EL (cell line): Measurements from ENCODE around the gene TAOK1.
A peak's percentile ranks its signal among the peaks of the same experiment; 100 is the strongest.
"Not testable (repeated sequence)": the region's sequence is repeated elsewhere in the genome, so short reads cannot be mapped to it uniquely, and the experiment has no call there.

Experiments used
- DNase-seq: peaks from one replicate; pipeline ENCODE4 v3.0.0-alpha.2; 2016

Gene TAOK1

DNA sequence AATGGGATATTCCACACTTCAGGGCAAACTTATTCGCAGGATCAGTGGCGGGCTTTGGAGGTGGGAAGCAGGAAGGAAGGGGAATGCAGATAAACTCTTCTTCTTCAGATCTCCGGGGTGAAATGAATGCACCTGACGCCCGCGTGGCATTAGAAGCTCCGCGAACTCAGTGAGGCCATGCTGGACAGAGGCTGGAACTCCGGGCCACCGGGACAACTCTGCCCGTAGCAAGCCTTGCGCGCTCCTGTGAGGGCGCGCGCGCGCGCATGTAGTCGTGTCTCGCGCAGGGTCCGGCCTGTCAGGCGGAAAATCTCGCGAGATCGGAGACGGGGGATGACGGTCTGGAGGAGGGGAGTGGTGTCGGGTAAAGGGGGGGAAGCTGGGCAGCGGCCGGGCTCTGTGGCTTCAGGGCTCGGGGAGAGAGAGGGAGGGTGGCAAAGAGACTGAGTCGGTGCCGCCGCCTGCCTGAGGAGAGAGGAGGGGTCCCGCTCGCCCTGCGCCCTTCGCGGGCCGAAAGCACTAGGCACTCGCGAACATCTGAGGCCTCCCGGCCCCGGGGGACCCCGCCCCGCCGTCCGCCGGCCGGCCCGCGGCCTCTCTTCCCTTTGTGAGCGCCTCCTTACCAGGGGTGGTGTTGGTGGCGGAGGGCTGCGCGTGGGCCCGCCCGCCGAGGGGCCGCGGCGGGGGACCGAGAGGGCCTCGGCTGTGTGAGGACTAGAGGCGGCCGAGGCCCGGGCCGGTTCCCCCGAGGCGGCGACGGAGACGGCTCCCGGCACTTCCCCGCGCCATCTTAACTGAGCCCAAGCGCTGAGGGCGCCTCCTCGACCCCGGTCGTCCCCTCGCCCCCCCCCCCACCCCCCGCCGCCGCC is at the start of gene TAOK1:
Gene TAOK1, plus strand, starts transcription at position 382 of the 869 bp plus-strand sequence. CDS start 61,186 bp downstream, outside the sequence.
- DNase-seq: peak; percentile 98

DNA sequence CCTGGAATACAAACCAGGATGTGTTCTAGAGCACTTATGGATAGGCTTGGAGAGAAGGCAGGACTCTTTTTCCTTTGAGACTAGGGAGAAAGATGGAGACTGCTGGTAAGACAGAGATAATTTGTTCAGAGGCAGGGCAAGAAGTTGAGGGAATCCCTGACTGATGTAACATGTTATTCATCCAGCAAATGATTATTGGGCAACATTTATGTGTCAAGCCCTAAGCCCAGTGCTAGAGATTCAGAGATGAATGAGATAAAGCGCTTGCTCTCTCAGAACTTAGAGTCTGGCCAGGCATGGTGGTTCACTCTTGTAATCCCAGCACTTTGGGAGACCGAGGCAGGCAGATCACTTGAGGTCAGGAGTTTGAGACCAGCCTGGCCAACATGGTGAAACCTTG is 48.4 kb upstream of the TAOK1 start:
- peak; percentile 32 for DNase-seq

DNA sequence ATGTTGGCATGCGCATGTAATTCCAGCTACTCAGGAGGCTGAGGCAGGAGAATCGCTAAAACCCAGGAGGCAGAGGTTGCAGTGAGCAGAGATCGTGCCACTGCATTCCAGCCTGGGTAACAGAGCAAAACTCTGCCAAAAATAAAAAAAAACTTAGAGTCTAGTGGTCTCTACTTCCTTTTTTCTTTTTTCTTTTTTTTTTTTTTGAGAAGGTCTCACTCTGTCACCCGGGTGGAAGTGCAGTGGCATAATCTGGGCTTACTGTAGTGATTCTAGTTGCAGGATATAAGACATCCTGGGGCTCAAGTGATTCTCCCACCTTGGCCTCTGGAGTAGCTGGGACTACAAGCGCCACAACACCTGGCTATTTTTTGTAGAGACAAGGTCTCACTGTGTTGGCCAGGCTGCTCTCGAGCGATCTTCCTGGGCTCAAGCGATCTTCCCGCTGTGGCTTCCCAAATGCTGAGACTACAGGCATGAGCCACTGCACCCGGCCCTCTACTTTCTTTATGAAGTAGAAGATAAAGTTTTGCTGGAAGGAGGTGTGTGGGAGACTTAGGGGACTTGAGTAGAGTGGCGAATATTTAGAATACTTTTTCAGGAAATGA is 47.9 kb upstream of the TAOK1 start:
- no peak for DNase-seq

DNA sequence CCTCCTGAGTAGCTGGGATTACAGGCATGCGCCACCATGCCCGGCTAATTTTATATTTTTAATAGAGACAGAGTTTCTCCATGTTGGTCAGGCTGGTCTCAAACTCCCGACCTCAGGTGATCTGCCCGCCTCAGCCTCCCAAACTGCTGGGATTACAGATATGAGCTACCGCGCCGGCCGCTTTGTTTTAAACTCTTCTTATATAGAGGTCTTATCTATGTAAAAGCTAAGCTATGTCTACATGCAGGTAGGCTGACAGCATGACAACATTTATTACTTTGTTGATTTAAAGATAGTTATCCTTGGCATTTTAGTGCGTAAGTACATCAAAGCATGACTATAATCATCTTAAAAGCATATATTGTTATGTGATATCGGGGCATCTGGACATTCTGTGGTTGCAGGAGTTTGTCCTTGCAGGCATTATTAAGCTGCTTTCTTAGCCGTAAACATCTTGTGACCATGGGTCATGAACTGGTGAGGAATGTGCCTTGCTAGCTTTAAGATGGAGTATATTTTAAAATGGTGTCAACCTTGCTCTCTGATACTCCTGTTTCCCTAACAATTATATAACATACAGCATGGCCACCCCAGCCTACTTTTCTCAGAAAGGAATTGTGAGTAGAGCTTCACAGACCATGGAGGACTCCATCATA is 45.8 kb upstream of the TAOK1 start:
- DNase-seq: no peak

DNA sequence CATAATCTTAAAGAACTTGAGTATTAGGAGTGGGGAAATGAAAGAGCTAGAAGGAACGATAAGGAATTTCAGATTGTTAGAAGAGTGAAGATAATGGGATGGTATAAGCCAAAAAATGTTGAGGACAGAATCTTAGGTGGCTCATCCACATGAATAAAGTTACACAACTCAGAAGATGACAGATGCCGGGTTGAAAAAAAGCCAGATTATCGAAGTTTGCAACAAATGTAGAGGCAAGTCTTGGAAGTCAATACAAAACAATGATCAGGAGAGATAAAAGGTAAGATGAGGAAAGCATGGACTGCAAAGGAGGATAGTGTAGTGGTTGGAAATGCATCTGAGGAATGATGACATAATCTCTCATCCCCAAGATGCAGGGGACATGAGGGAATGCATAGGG is 45.1 kb upstream of the TAOK1 start:
- no peak for DNase-seq

DNA sequence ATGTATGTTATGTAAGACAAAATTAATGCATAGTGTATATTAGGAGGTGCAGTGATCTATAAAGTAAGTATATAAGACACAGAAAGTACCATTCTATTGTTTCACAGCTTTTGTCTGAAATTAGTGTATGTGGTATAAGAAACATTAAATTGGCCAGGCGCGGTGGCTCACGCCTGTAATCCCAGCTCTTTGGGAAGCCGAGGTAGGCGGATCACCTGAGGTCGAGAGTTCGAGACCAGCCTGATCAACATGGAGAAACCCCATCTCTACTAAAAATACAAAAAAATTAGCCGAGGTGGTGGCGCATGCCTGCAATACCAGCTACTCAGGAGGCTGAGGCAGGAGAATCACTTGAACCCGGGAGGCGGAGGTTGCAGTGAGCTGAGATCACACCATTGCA is 44.7 kb upstream of the TAOK1 start:
- not testable (repeated sequence) for DNase-seq

DNA sequence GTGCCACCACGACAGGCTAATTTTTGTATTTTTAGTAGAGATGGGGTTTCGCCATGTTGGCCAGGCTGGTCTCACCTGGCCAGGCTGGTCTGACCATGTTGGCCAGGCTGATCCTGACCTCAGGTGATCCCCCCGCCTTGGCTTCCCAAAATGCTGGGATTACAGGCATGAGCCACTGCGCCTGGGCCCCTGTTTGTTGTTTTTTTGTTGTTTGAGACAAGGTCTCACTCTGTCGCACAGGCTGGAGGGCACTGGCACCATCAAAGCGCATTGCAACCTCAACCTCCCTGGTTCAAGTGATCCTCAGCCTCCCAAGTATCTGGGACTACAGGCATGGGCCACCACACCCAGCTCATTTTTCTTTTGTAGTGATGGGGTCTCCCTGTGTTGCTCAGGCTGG is 43.7 kb upstream of the TAOK1 start:
- DNase-seq: no peak

DNA sequence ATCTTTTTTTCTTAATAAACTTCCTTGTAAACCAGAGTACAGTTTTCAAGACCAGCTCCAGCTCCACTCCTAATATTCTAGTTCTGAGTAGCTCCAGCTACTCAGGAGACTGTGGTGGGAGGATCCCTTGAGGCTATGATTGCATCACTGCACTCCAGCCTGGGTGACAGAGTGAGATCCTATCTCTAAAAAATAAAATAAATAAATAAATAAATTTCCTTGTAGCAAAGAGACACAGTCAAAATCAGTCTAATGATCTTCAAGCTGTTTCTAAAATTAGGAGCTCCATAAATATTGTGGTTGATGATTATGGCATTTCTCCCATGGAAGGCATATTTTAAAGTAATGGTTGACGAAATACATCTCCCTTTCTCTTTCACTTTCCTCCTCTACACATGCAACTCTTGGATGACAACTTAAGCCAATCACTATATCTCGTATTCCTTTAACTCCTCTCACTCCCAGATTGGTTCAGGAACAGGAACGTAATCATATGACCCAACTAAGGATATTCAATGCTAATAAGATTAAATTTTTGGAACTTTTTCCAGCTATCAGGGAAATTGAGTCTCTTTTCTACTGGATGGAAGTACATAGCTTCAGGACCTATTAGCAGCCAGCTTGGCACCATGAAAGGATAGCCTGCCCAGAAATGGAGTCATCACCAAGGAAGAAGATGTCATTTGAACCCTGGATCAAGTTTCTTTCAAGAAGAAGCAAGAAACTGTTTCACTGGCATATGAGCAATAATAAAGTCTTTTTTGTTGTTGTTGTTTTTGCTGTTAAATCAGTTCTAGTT is 42.1 kb upstream of the TAOK1 start:
- DNase-seq: peak; percentile 76

DNA sequence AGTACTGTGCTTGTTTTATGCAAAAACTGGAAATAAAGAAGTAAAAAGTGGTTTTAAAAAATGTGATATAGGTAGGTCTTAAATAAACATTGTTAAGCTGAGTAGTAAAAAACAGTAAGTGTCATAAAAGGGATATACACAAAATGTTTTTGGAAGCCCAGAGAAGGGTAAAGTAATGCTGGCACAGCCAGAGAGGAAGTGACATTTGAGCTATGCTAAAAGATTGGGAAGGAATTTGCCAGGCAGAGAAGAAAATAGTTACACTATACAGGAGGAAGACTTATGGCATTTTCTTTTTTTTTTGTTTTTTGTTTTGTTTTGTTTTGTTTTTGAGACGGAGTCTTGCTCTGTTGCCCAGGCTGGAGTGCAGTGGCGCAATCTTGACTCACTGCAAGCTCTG is 40.8 kb upstream of the TAOK1 start:
- no peak for DNase-seq

DNA sequence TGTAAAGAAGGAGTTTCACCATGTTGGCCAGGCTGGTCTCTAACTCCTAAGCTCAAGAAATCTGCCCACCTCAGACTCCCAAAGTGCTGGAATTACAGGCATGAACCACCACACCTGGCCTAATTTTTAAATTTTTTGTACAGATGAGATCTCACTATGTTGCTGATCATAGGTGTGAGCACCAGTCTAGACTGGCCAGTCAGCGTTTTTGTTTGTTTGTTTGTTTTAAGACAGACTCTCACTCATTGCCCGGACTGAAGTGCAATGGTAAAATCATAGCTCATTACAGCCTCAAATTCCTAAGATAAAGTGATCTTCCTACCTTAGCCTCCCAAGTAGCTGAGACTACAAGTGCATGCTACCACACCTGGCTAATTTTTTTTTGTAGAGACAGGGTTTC is 38.0 kb upstream of the TAOK1 start:
- DNase-seq: no peak

DNA sequence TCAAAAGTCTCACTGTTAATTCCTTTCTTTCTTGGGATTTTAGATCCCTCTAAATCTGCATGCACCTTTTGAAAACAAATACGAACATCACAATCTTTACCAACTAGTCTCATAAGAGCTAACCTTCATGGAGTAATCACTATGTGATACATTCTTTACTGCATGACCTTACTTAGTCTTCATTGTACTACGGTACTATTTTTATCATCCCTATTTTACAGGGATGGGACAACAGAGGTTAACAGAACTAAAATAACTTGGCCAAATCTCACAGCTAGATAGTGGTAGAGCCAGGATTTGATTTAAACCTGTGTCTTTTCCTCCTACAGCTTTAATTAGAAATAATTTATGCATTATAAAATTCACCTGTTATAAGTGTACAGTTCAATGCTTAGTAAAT is 32.9 kb upstream of the TAOK1 start:
- DNase-seq: no peak

DNA sequence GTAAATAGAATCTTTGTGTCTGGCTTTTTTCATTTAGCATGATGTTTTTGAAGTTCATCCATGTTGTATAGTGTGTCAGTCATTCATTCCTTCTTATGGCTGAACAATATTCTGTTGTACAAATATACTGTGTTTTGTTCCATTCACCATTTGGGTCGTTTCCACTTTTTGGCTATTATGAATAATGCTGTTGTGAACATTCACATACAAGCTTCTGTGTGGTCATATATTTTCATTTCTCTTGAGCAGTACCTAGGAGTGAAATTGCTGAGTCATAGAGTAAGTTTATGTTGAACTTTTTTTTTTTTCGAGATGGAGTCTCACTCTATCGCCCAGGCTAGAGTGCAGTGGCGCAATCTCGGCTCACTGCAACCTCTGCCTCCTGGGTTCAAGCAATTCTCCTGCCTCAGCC is 32.3 kb upstream of the TAOK1 start:
- DNase-seq: no peak

DNA sequence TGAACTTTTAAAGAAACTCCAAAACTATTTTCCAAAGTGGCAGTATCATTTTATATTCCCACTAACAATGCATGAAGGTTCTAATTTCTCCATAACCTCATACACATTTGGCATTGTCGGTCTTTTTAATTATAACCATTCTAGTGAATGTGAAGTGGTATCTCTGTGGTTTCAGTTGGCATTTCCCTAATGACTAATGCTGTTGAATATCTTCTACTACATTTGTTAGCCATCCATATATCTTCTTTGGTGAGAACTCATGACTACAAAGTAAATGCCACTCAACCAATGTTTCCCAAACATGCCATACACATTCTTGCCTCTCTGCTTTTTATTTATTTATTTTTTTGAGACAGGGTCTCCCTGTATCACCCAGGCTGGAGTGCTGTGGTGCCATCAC is 31.7 kb upstream of the TAOK1 start:
- peak; percentile 30 for DNase-seq

DNA sequence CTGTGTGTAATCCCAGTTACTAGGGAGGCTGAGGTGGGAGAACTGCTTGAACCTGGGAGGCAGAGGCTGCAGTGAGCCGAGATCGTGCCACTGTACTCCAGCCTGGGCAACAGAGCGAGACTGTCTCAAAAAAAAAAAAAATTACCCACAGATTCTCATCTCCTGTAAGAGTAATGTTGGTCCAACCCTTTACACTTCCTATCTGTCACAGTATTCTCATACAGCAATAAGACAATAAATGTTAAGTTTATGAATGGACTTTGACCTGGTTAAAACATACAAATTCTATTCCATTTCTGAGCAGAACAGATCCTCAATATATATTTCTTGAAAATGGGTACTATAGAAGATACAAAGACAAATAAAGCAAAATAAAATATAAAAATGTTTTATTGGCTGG is 30.4 kb upstream of the TAOK1 start:
- no peak for DNase-seq

DNA sequence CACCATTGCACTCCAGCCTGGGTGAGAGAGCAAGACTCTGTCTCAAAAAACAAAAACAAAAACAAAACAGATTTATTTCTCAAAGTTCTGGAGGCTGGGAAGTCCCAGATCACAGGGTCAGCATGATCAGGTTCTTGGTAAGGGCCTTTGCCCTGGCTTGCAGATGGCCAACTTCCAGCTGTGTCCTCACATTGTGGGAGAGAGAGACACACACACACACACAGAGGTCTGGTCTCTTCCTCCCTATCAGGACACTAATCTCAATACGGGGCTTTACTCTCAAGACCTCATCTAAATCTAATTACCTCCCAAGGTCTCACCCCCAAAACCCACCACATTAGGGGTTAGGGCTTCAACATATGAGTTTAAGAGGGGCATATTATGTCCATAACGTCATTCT is 26.4 kb upstream of the TAOK1 start:
- DNase-seq: no peak

DNA sequence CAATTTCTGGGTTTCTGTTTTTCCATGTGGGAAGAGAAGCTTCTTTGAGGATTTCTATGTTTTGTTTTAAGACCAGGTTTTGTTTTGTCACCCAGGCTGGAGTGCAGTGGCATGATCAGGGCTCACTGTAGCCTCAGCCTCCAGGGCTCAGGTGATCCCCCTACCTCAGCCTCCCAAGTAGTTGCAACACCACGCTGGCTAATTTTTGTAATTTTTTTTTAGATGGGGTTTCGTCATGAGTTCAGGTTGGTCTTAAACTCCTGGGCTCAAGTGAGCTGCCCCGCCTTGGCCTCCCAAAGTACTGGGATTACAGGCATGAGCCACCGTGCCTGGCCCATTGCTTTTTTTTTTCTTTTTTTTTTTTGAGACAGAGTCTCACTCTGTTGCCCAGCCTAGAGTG is 25.5 kb upstream of the TAOK1 start:
- no peak for DNase-seq

DNA sequence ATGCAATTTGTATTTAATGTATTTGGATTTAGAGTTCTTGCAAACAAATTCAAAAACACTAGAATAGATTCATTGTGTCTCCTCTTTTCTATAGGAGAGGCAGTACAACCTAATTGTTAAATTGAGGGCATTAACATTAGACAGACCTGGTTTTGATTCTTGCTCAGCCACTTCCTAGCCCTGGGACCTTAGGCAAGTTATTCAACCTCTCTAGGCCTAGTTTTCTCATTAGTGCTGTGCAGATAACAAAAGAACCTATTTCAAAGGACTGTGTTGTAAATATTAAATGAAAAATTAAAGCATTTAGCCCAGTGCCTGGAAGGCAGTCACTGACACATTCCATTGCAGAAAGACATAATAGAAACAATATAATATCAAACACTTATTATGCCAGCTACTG is 22.0 kb upstream of the TAOK1 start:
- no peak for DNase-seq

DNA sequence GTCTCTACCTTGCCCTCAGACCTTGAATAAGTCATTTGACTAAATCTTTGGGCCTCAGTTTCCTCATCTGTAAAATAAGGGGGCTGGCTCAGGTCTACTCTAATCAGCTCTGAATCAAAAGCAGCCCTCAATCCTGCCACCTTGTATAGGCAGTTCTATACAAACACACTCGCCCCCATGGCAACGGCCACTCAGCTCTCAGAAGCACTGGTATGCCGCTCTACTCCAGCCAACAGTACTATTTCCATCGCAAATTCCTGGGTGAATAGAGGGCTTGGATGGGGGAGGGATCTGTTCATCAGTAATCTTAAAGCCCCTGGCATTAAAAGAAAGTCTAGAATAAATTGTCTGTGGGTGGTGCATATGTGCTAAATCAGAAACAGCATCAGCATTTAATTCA is 21.2 kb upstream of the TAOK1 start:
- DNase-seq: no peak

DNA sequence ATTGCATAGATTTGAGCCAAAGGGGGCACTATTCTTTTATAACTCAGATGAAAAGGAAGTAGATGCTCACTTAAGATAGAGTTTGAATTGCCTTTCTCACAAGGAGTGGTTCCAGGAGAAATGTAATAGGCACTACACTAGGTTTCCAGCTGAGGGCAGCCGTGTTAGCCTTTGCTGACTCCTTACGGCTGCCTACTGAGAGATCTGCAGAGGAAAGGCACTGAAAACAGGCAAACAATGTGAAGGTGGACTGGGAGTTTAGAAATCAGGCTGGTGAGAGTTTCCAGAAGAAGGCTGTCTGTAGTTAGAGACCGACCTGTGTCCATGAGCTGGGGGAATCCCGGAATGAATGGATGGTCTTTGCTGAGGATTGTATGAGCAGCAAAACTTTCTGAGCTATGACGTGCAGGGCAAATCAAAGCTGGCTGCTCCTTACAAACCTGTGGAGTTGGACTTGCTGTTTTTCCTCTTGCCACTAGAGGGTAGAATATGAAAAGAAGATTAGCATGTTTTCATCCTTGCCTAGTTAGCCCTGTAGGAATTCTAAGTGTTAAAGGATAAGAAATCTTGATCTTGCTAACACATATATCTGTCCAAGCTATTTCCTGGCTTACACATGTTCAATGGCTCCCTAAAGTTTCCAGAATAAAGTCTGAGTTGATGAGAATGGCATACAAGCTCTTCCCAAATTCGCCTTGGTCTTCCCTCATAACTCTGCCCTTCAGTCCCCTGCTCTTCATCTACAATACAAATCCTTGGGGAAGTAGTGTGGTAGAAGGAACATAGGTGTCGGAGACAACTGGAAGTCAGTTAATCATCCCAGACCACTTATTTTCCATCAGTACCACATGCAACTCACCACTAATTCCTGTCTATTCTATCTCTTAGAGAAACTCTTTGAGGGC is 20.1 kb upstream of the TAOK1 start:
- DNase-seq: peak; percentile 81

DNA sequence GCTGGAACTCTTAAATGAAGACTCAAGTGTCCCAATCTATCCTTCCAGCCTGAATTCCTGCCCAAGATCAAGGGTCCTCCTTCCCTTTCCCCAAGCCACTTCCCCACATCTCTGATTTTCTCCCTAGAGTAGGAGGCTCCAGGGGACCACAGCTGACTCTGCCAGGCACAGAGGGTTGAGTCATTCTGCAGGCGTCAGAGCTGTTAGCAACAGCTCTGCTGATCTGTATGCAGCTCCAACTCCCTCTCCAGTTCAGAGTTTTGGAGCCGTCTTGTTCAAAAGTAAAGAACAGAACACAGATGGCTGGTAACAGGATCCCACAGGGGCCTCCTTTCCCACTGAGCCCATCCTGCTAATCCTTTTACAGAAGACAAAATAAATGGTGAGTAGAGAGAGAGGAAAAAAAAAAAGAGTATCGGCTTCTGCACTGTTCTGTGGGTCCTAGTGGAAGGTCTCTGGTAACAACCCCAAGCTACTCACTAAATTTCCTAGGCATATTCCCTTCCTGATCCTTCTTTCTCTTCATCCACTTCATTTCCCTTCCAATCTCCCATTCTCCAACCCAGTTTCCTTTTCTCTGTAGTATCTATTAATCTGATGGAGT is 13.4 kb upstream of the TAOK1 start:
- peak; percentile 77 for DNase-seq

DNA sequence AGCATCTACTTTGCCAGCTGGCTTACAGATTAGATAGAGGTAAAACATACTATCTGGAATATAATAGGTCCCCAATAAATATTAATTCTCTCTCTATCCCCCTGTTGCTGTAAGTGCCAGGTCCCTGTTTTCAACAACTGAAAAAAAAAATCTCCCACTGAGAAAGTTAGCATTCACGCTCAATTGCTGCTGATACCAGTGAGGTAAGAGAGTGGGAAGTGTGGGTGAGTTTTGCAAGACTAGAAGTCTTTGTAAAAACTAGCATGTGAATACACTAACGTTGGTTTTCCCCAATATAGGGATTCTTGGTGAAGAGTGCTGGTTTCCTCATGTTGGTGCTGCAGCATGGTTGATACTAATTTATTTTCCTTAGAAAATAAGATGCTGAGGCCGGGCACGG is 11.7 kb upstream of the TAOK1 start:
- DNase-seq: no peak
